Endothelial cell of umbilical vein (primary cell): ENCODE results near the gene MAML2. TPM values are rescaled to one million over a fixed set of nuclear protein-coding genes. Genes with fewer than 3 reads are reported as not detected.

Experiments used
- BruUV-seq: library from RNA; stranded (reverse); fragments of 400-500 nt; replicated peaks from 2 replicates; lab custom pipeline; 2021; lab: Mats Ljungman, UMichigan
- CTCF ChIA-PET: fragments of 300-600, 350-600 bp; sonication (Branson Sonifier 250); formaldehyde crosslinking; loops from one replicate; lab custom pipeline; 2021; ENCODE audit warnings: antibody characterized with exemption, inconsistent platforms; lab: Charles Lee
- POLR2A ChIA-PET: fragments of 300-600, 350-600 bp; sonication (Branson Sonifier 250); formaldehyde crosslinking; loops from one replicate; lab custom pipeline; 2021; ENCODE audit warnings: antibody characterized with exemption, inconsistent platforms; lab: Charles Lee
- DNase-seq: peaks from one replicate; pipeline ENCODE4 v3.0.0-alpha.2; 2011; ENCODE audit warnings: low read depth, low spot score
- FAIRE-seq: peaks from 2 replicates; lab custom pipeline; 2011; peaks lifted over from hg19 to GRCh38; lab: Jason Lieb, UNC
- H2AFZ ChIP-seq: 2 replicates; pipeline ENCODE4 v1.6.0; 2012; ENCODE audit warnings: low read depth, low read length, control low read depth, inconsistent platforms
- H3K27ac ChIP-seq: 2 replicates; pipeline ENCODE4 v1.5.1; 2011; ENCODE audit warnings: low read depth, mild to moderate bottlenecking, control low read depth, low read length, moderate library complexity; ENCODE audit not compliant: insufficient read depth
- H3K27me3 ChIP-seq, 2 experiments: 2 replicates each; pipeline versions ENCODE4 v1.6.0 to v1.6.1; 2011; ENCODE audit warnings: low read length in 2 of 2, mixed read lengths in 1 of 2; ENCODE audit not compliant: control insufficient read depth in 2 of 2, insufficient read depth in 2 of 2
- H3K36me3 ChIP-seq, 2 experiments: 2 replicates in 1 of 2; 3 replicates in 1 of 2; pipeline ENCODE4 v1.5.1; 2011; ENCODE audit warnings: low read length in 2 of 2, mild to moderate bottlenecking in 1 of 2, moderate library complexity in 1 of 2; ENCODE audit not compliant: control insufficient read depth in 2 of 2, insufficient read depth in 2 of 2; ENCODE audit errors: extremely low read depth in 1 of 2
- H3K4me1 ChIP-seq: 3 replicates; pipeline ENCODE4 v1.5.1; 2011; ENCODE audit warnings: mild to moderate bottlenecking, low read length; ENCODE audit not compliant: control insufficient read depth, insufficient read depth; ENCODE audit errors: extremely low read depth
- H3K4me2 ChIP-seq: 2 replicates; pipeline ENCODE4 v1.6.1; 2011; ENCODE audit warnings: low read length, control low read depth, mixed read lengths; ENCODE audit not compliant: insufficient read depth
- H3K4me3 ChIP-seq, 3 experiments: fragments of 200-600 bp in 1 of 3; sonication (generic), shearing (Covaris generic) in 1 of 3; replicated peaks in 1 of 3; 2 replicates each; pipeline ENCODE4 v1.5.1; 2011 to 2016; ENCODE audit warnings: control low read depth in 3 of 3, low read length in 3 of 3, mild to moderate bottlenecking in 2 of 3, inconsistent platforms in 1 of 3, low read depth in 1 of 3, moderate library complexity in 1 of 3; ENCODE audit not compliant: insufficient read depth in 1 of 3
- H3K79me2 ChIP-seq: 2 replicates; pipeline ENCODE4 v1.6.0; 2012; ENCODE audit warnings: low read length, inconsistent platforms; ENCODE audit not compliant: control insufficient read depth, insufficient read depth
- H3K9ac ChIP-seq: replicated peaks from 2 replicates; pipeline ENCODE3; 2011; ENCODE audit warnings: low read length, control low read depth; ENCODE audit not compliant: insufficient read depth; ENCODE audit errors: extremely low read depth
- H3K9me1 ChIP-seq: replicated peaks from 3 replicates; pipeline ENCODE4 v1.6.0; 2011; ENCODE audit warnings: mild to moderate bottlenecking, low read length; ENCODE audit not compliant: control insufficient read depth, insufficient read depth; ENCODE audit errors: extremely low read depth
- H3K9me3 ChIP-seq: replicated peaks from 2 replicates; pipeline ENCODE4 v1.5.1; 2012; ENCODE audit warnings: low read length, inconsistent platforms; ENCODE audit not compliant: control insufficient read depth, insufficient read depth
- H4K20me1 ChIP-seq: replicated peaks from 2 replicates; pipeline ENCODE3; 2011; ENCODE audit warnings: mild to moderate bottlenecking, low read length; ENCODE audit not compliant: control insufficient read depth, insufficient read depth; ENCODE audit errors: extremely low read depth
- CTCF ChIP-seq, 2 donors: IDR thresholded peaks; 1 replicate in 1 of 2; 2 replicates in 1 of 2; pipeline ENCODE4 v1.5.1; 2011; ENCODE audit warnings: low read length in 2 of 2, mild to moderate bottlenecking in 2 of 2, moderate library complexity in 2 of 2, control low read depth in 1 of 2, inconsistent platforms in 1 of 2, low read depth in 1 of 2; ENCODE audit not compliant: insufficient read depth in 1 of 2; ENCODE audit errors: extremely low read depth in 1 of 2
- EZH2 ChIP-seq: IDR thresholded peaks from 2 replicates; pipeline ENCODE4 v1.6.1; 2012; ENCODE audit warnings: borderline replicate concordance, low read depth, mild to moderate bottlenecking, moderate library complexity, low read length, inconsistent platforms; ENCODE audit not compliant: severe bottlenecking
- FOS ChIP-seq: IDR thresholded peaks from 2 replicates; pipeline ENCODE4 v1.6.1; 2011; ENCODE audit warnings: mild to moderate bottlenecking, low read length, moderate library complexity, borderline replicate concordance; ENCODE audit not compliant: insufficient read depth
- GATA2 ChIP-seq: IDR thresholded peaks from 2 replicates; pipeline ENCODE4 v1.7.0; 2011; ENCODE audit warnings: low read depth, mild to moderate bottlenecking, moderate library complexity, mixed read lengths, low read length; ENCODE audit not compliant: insufficient read length, insufficient read depth
- JUN ChIP-seq: IDR thresholded peaks from 2 replicates; pipeline ENCODE4 v1.6.1; 2011; ENCODE audit warnings: borderline replicate concordance, low read depth; ENCODE audit not compliant: insufficient read length, insufficient read depth
- MYC ChIP-seq: IDR thresholded peaks from one replicate; pipeline ENCODE4 v1.6.1; 2011; ENCODE audit warnings: mild to moderate bottlenecking, low read depth, low read length
- POLR2A ChIP-seq: IDR thresholded peaks from 2 replicates; pipeline ENCODE4 v1.6.1; 2012; ENCODE audit warnings: low read depth, mild to moderate bottlenecking, control low read depth, low read length
- POLR2AphosphoS5 ChIP-seq: IDR thresholded peaks from 2 replicates; pipeline ENCODE4 v1.6.1; 2012; ENCODE audit warnings: low read depth, mild to moderate bottlenecking, control low read depth, low read length, moderate library complexity; ENCODE audit not compliant: insufficient read depth
- dilution Hi-C: fragments of 300-500 bp; cut with MboI; formaldehyde crosslinking; loops from one replicate; pipeline ENCODE4 v1.15.0; 2019; ENCODE audit warnings: low sequenced_read_pairs; ENCODE audit not compliant: extremely low pct_ligation_motif_present
- intact Hi-C: fragments of 100-400 bp; cut with micrococcal nuclease; formaldehyde crosslinking; loops from one replicate; pipeline ENCODE4 v1.10.0; 2022
- polyA plus RNA-seq, 4 experiments: library from polyadenylated mRNA; depleted of rRNA in 3 of 4; stranded (reverse) in 3 of 4; unstranded in 1 of 4; fragments of >200 nt; gene quantifications; 2 replicates each; pipeline versions ENCODE4 v1.2.1 to v1.2.3, GENCODE V29; 2011 to 2012; ENCODE audit warnings: missing spikeins in 1 of 4
- total RNA-seq: library from RNA; stranded (reverse); gene quantifications from 2 replicates; pipeline ENCODE4 v1.2.3, GENCODE V29; 2021
- TF ChIP-seq, protein P1 (sequence below): IDR thresholded peaks from 2 replicates; pipeline ENCODE4 v1.6.1; 2011; ENCODE audit not compliant: insufficient read depth, insufficient read length

Gene MAML2
- total and polyA plus RNA-seq, 2 donors (not counting 3 experiments of a cell fraction or from before 2014, with no cell fraction given): 12.4 to 16.8 TPM

- Histone ChIP-seq H2AFZ (no peak overlapping the region), H3K4me2 (no peak overlapping the region), H3K36me3 (no peaks in the 10 kb centered on the region), H3K27me3 (no peaks in the 10 kb centered on the region), H3K9me3 (no peaks in the 10 kb centered on the region), H3K4me1 (peaks cover 2% of the 10 kb centered on the region), H3K79me2 (peaks cover 11% of the 10 kb centered on the region), H3K9me1 (no peaks in the 10 kb centered on the region), H4K20me1 (no peaks in the 10 kb centered on the region), H3K9ac (no peak overlapping the region), H3K4me3 (no peak overlapping the region), H3K27ac (no peak overlapping the region)
- ChIA-PET CTCF (interaction anchor here (1.0 kb wide), 1 partner anchor 12 kb away, joined by 4 read pairs; no protein-coding TSS in a partner anchor), POLR2A (no interaction called here)
- DNase-seq (no peak), FAIRE-seq (no peak)
- TF ChIP-seq EZH2 (no peak), GATA2 (no peak)
- TF ChIP-seq, protein P1, sequence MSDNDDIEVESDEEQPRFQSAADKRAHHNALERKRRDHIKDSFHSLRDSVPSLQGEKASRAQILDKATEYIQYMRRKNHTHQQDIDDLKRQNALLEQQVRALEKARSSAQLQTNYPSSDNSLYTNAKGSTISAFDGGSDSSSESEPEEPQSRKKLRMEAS: no peak
- intact Hi-C loops (no loop called here), dilution Hi-C loops (no loop called here)
- BruUV-seq: no TSS peak
Observed at GRCh38 chr11:96323642-96323985, 19.4 kb downstream of the MAML2 start.

- H3K4me3 ChIP-seq: no peak overlapping the region
- intact Hi-C loops (no loop called here), dilution Hi-C loops (no loop called here)
- H2AFZ ChIP-seq: no peak overlapping the region
- no peak overlapping the region for H3K9ac ChIP-seq
- no peak for DNase-seq
- BruUV-seq: no TSS peak
- no peaks in the 10 kb centered on the region for H3K36me3 ChIP-seq
- TF ChIP-seq JUN (no peak), POLR2AphosphoS5 (no peak), CTCF (IDR thresholded peaks at IDR 0.05; ENCODE audit: extremely low read depth in 1 of 2, insufficient read depth in 1 of 2, low read depth in 1 of 2, low read length in 2 of 2) (no peak), GATA2 (no peak), MYC (no peak), FOS (no peak), POLR2A (no peak), EZH2 (no peak)
- TF ChIP-seq, protein P1: no peak
- no peaks in the 10 kb centered on the region for H3K9me3 ChIP-seq
- no peaks in the 10 kb centered on the region for H3K9me1 ChIP-seq
- no peak overlapping the region for H3K4me2 ChIP-seq
- ChIA-PET CTCF (interaction anchor here (0.7 to 1.3 kb wide), 3 partner anchors 8 to 18 kb away, joined by 3 to 4 read pairs (median 3); no protein-coding TSS in a partner anchor), POLR2A (interaction anchor here (1.0 kb wide), 1 partner anchor 16 kb away, joined by 4 read pairs; no protein-coding TSS in a partner anchor)
- H3K27me3 ChIP-seq: no peaks in the 10 kb centered on the region
- no peaks in the 10 kb centered on the region for H4K20me1 ChIP-seq
- H3K4me1 ChIP-seq: peaks cover 8% of the 10 kb centered on the region
- no peak for FAIRE-seq
- no peak overlapping the region for H3K27ac ChIP-seq
- peaks cover 11% of the 10 kb centered on the region for H3K79me2 ChIP-seq
Observed at GRCh38 chr11:96322775-96323641, 20.0 kb downstream of the MAML2 start.
